Chondrocyte (in vitro differentiated cells): ENCODE results near the gene CCDC87. TPM values are rescaled to one million over a fixed set of nuclear protein-coding genes. Genes with fewer than 3 reads are reported as not detected.
A peak's percentile ranks its signal among the peaks of the same experiment; 100 is the strongest.

Source experiments
- DNase-seq: peaks from one replicate; pipeline ENCODE4 v3.0.0; 2021; ENCODE audit warnings: mixed read lengths, low spot score
- H3K27ac Mint-ChIP-seq: one replicate; pipeline ENCODE4 v1.8.0; 2021; ENCODE audit warnings: mild to moderate bottlenecking, moderate library complexity, mixed read lengths; ENCODE audit not compliant: unreplicated experiment
- H3K27me3 Mint-ChIP-seq: 2 replicates; pipeline ENCODE4 v1.8.0; 2021; ENCODE audit warnings: low read depth, mixed read lengths
- H3K36me3 Mint-ChIP-seq: 2 replicates; pipeline ENCODE4 v1.8.0; 2021; ENCODE audit warnings: low read depth, mixed read lengths
- H3K4me1 Mint-ChIP-seq: 2 replicates; pipeline ENCODE4 v1.8.0; 2021; ENCODE audit warnings: low read depth, mild to moderate bottlenecking, mixed read lengths
- H3K4me3 Mint-ChIP-seq: one replicate; pipeline ENCODE4 v1.8.0; 2021; ENCODE audit warnings: mild to moderate bottlenecking, moderate library complexity, mixed read lengths; ENCODE audit not compliant: unreplicated experiment
- H3K9me3 Mint-ChIP-seq: 2 replicates; pipeline ENCODE4 v1.8.0; 2021; ENCODE audit warnings: low read depth, mixed read lengths
- total RNA-seq: library from RNA; stranded (reverse); gene quantifications from 3 replicates; pipeline ENCODE4 v1.2.1, GENCODE V29; 2021
- TF ChIP-seq, protein P1 (sequence below): fragments of 200-600 bp; sonication (generic); IDR thresholded peaks from 2 replicates; pipeline ENCODE4 v1.5.0; 2021; ENCODE audit warnings: antibody characterized with exemption, mild to moderate bottlenecking, moderate library complexity

Gene CCDC87
- total RNA-seq, 1 donor from 2014 or later = 0.32 TPM

DNA sequence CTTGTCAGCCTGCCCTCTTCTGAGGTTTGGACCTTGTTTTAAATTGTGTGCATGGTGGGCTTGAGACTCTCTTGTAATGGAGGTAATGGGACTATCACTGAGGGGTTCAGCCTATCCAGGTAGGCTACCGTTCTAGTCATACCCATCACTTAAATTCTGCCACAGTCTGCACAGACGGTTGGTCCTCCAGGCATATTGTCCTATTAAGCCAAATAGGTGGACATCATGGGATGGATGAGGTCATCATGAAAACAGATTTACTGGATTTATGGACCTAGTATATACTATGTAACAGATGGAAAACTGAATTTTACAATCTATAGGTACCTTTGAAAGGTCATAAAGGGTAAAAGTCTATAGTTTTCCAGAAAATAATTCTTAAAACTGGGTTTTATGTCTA is 36.5 kb upstream of the CCDC87 start:
- DNase-seq = no peak
- TF ChIP-seq, protein P1, sequence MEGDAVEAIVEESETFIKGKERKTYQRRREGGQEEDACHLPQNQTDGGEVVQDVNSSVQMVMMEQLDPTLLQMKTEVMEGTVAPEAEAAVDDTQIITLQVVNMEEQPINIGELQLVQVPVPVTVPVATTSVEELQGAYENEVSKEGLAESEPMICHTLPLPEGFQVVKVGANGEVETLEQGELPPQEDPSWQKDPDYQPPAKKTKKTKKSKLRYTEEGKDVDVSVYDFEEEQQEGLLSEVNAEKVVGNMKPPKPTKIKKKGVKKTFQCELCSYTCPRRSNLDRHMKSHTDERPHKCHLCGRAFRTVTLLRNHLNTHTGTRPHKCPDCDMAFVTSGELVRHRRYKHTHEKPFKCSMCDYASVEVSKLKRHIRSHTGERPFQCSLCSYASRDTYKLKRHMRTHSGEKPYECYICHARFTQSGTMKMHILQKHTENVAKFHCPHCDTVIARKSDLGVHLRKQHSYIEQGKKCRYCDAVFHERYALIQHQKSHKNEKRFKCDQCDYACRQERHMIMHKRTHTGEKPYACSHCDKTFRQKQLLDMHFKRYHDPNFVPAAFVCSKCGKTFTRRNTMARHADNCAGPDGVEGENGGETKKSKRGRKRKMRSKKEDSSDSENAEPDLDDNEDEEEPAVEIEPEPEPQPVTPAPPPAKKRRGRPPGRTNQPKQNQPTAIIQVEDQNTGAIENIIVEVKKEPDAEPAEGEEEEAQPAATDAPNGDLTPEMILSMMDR = no peak
- Mint-ChIP-seq H3K4me1 (no peaks in the 10 kb centered on the region), H3K27ac (no peak overlapping the region), H3K36me3 (peaks cover 27% of the 10 kb centered on the region), H3K4me3 (no peak overlapping the region), H3K9me3 (no peaks in the 10 kb centered on the region), H3K27me3 (no peaks in the 10 kb centered on the region)

- Mint-ChIP-seq H3K27ac (no peak overlapping the region), H3K4me1 (peaks cover 9% of the 10 kb centered on the region), H3K9me3 (no peaks in the 10 kb centered on the region), H3K4me3 (no peak overlapping the region), H3K27me3 (no peaks in the 10 kb centered on the region), H3K36me3 (peaks cover 35% of the 10 kb centered on the region)
- TF ChIP-seq, protein P1 = no peak
- no peak for DNase-seq
Observed at GRCh38 chr11:66628061-66628603, 35.3 kb upstream of the CCDC87 start.

DNA sequence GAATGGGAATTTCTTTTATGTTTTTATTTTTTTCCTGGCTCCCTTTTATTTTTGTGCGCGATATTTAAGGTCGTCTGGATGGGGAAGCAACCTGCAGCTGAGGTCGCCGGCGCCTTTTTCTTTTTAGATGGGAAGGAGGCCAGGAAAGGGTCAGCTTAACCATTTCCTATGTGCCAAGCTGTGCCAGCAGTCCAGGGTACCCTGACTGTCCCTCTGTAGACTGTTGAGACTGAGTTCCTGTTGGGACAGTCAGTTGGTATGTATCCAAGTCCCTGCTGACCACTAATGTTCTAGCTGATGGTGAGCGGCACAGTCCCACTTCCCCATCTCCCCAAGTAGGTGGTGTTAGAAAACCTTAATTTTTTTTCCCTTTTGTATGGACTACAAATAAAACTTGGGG is 34.1 kb upstream of the CCDC87 start:
- Mint-ChIP-seq H3K4me3 (no peak overlapping the region), H3K36me3 (peaks cover 35% of the 10 kb centered on the region)

GRCh38 chr11:66626382-66626781 is 33.5 kb upstream of the CCDC87 start:
- no peak for DNase-seq
- no peaks in the 10 kb centered on the region for H3K27me3 Mint-ChIP-seq
- H3K9me3 Mint-ChIP-seq = no peaks in the 10 kb centered on the region
- peaks cover 35% of the 10 kb centered on the region for H3K36me3 Mint-ChIP-seq
- TF ChIP-seq, protein P1 = no peak
- peak overlapping the region; percentile 17 for H3K27ac Mint-ChIP-seq
- no peak overlapping the region for H3K4me3 Mint-ChIP-seq
- H3K4me1 Mint-ChIP-seq = peaks cover 24% of the 10 kb centered on the region

More for the DNA sequence above, 34.1 kb upstream of the CCDC87 start:
- H3K4me1 Mint-ChIP-seq = peaks cover 20% of the 10 kb centered on the region
- H3K27me3 Mint-ChIP-seq = no peaks in the 10 kb centered on the region
- H3K27ac Mint-ChIP-seq = no peak overlapping the region
- no peaks in the 10 kb centered on the region for H3K9me3 Mint-ChIP-seq
- DNase-seq = no peak
- TF ChIP-seq, protein P1 = no peak

DNA sequence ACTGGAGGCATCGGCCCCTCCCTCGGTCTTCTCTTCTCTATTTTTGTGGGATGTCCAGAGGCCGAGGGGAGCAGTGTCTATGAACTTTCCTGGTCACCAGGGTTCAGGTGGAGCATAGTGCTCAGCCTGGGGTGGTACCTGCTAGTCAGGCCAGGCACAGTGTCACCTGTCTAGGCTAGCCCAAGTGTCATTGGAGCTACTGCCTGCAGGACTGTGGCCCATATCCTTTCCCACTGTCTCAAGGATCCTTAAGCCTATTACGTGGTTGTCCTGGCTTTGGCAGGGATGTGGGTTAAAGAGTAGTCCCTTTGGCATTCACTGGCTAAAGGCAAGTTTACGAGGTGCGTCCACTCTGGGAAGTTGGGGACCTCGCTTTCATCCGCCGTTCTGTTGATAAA is 32.9 kb upstream of the CCDC87 start:
- no peak for DNase-seq

More for the DNA sequence above, 32.9 kb upstream of the CCDC87 start:
- H3K36me3 Mint-ChIP-seq = peaks cover 35% of the 10 kb centered on the region
- TF ChIP-seq, protein P1 = no peak
- H3K9me3 Mint-ChIP-seq = no peaks in the 10 kb centered on the region
- H3K27me3 Mint-ChIP-seq = no peaks in the 10 kb centered on the region
- H3K4me3 Mint-ChIP-seq = no peak overlapping the region
- no peak overlapping the region for H3K27ac Mint-ChIP-seq
- H3K4me1 Mint-ChIP-seq = peaks cover 28% of the 10 kb centered on the region
